Nephron progenitor cell (in vitro differentiated cells): ENCODE data around the gene SP140.
"Not testable (repeated sequence)": the region's sequence is repeated elsewhere in the genome, so short reads cannot be mapped to it uniquely, and the experiment has no call there.

Experiments used
- DNase-seq: peaks from one replicate; pipeline ENCODE4 v3.0.0; 2021
- H3K27ac Mint-ChIP-seq: 2 replicates; pipeline ENCODE4 v1.8.0; 2021; ENCODE audit warnings: mild to moderate bottlenecking, moderate library complexity, mixed read lengths
- H3K27me3 Mint-ChIP-seq: 2 replicates; pipeline ENCODE4 v1.8.0; 2021; ENCODE audit warnings: mild to moderate bottlenecking, low read depth, mixed read lengths; ENCODE audit not compliant: poor library complexity
- H3K36me3 Mint-ChIP-seq: 2 replicates; pipeline ENCODE4 v1.8.0; 2021; ENCODE audit warnings: low read depth, mixed read lengths
- H3K4me1 Mint-ChIP-seq: 2 replicates; pipeline ENCODE4 v1.8.0; 2021; ENCODE audit warnings: mixed read lengths
- H3K4me3 Mint-ChIP-seq: 2 replicates; pipeline ENCODE4 v1.8.0; 2021; ENCODE audit warnings: mild to moderate bottlenecking, moderate library complexity, mixed read lengths
- H3K9me3 Mint-ChIP-seq: 2 replicates; pipeline ENCODE4 v1.8.0; 2021; ENCODE audit warnings: mild to moderate bottlenecking, moderate library complexity, mixed read lengths
- CTCF ChIP-seq: fragments of 200-600 bp; sonication (generic); IDR thresholded peaks from 2 replicates; pipeline ENCODE4 v1.5.0; 2021; ENCODE audit warnings: antibody characterized with exemption

SP140 gene

GRCh38 chr2:230335864-230336506, 110.4 kb downstream of the SP140 start:
- peaks cover 11% of the 10 kb centered on the region for H3K9me3 Mint-ChIP-seq
- no peak for DNase-seq
- no peak for TF ChIP-seq CTCF
- peaks cover 8% of the 10 kb centered on the region for H3K27me3 Mint-ChIP-seq
- no peaks in the 10 kb centered on the region for H3K36me3 Mint-ChIP-seq
- no peaks in the 10 kb centered on the region for H3K4me1 Mint-ChIP-seq
- H3K4me3 Mint-ChIP-seq = no peak overlapping the region
- no peak overlapping the region for H3K27ac Mint-ChIP-seq

GRCh38 chr2:230341936-230342528, 116.5 kb downstream of the SP140 start:
- Mint-ChIP-seq H3K36me3 (peaks cover 15% of the 10 kb centered on the region), H3K9me3 (peaks cover 40% of the 10 kb centered on the region)
- H3K4me1 Mint-ChIP-seq, H3K27me3 Mint-ChIP-seq, H3K4me3 Mint-ChIP-seq, H3K27ac Mint-ChIP-seq, DNase-seq: not testable (repeated sequence)

GRCh38 chr2:230343041-230343624, 117.6 kb downstream of the SP140 start:
- Mint-ChIP-seq H3K9me3 (peaks cover 41% of the 10 kb centered on the region), H3K36me3 (peaks cover 15% of the 10 kb centered on the region)
- DNase-seq, H3K4me3 Mint-ChIP-seq, H3K27ac Mint-ChIP-seq, H3K27me3 Mint-ChIP-seq, H3K4me1 Mint-ChIP-seq: not testable (repeated sequence)

- Mint-ChIP-seq H3K9me3 (peaks cover 41% of the 10 kb centered on the region), H3K27ac (no peak overlapping the region), H3K4me3 (no peak overlapping the region), H3K36me3 (peaks cover 15% of the 10 kb centered on the region), H3K27me3 (no peaks in the 10 kb centered on the region), H3K4me1 (peaks cover 7% of the 10 kb centered on the region)
- no peak for DNase-seq
- TF ChIP-seq CTCF = no peak
These were observed 118.2 kb downstream of the SP140 start for GRCh38 chr2:230343747-230344146.

- H3K4me3 Mint-ChIP-seq = no peak overlapping the region
- no peak overlapping the region for H3K27ac Mint-ChIP-seq
- peaks cover 15% of the 10 kb centered on the region for H3K36me3 Mint-ChIP-seq
- TF ChIP-seq CTCF = no peak
- H3K9me3 Mint-ChIP-seq = peaks cover 41% of the 10 kb centered on the region
- peaks cover 7% of the 10 kb centered on the region for H3K4me1 Mint-ChIP-seq
- H3K27me3 Mint-ChIP-seq = no peaks in the 10 kb centered on the region
- DNase-seq = no peak
These were observed 120.9 kb downstream of the SP140 start for GRCh38 chr2:230346465-230346864.

GRCh38 chr2:230346921-230347533, 121.5 kb downstream of the SP140 start:
- no peak overlapping the region for H3K27ac Mint-ChIP-seq
- H3K4me3 Mint-ChIP-seq = no peak overlapping the region
- TF ChIP-seq CTCF = no peak

More at GRCh38 chr2:230346921-230347533, 121.5 kb downstream of the SP140 start:
- H3K4me1 Mint-ChIP-seq = peaks cover 7% of the 10 kb centered on the region
- no peaks in the 10 kb centered on the region for H3K27me3 Mint-ChIP-seq
- DNase-seq = no peak
- peaks cover 15% of the 10 kb centered on the region for H3K36me3 Mint-ChIP-seq
- H3K9me3 Mint-ChIP-seq = peaks cover 39% of the 10 kb centered on the region
